ENCODE measurements around the gene AMDHD1.
A peak's percentile ranks its signal among the peaks of the same experiment; 100 is the strongest.

AMDHD1 gene

GRCh38 chr12:95942524-95943329 lies 404 bp upstream of the AMDHD1 start, which contains the start of gene CCDC38 (continued):
- TF ChIP-seq ZBTB44 (tag by site-specific recombination; IDR thresholded peaks at IDR 0.05): no peak
- no peak; the same call in 1 of the 2 replicates for TF ChIP-seq EGR2 (tag by site-specific recombination; IDR thresholded peaks at IDR 0.05; ENCODE audit: low read depth)
- no peak for TF ChIP-seq ZNF391 (tag by site-specific recombination; IDR thresholded peaks at IDR 0.05; ENCODE audit: borderline replicate concordance, low read depth)
- TF ChIP-seq ELK4 (IDR thresholded peaks at IDR 0.05; ENCODE audit: borderline replicate concordance, low read depth, low read length): no peak
- 0 out of 2 replicates have a peak, but pooled peaks have one; percentile 27 for TF ChIP-seq ZBTB21 (tag by site-specific recombination; IDR thresholded peaks at IDR 0.05)
- no peak for TF ChIP-seq HOXA7 (CRISPR knock-in tag; IDR thresholded peaks at IDR 0.05; ENCODE audit: borderline replicate concordance)
- peak; percentile 33; the same call in 1 of the 2 replicates for TF ChIP-seq ZNF518A (tag by site-specific recombination; conservative IDR thresholded peaks at IDR 0.05; ENCODE audit: low read depth)
- no peak for TF ChIP-seq ZNF747 (tag by site-specific recombination; IDR thresholded peaks at IDR 0.05)
- TF ChIP-seq ZNF311 (tag by site-specific recombination; IDR thresholded peaks at IDR 0.05; ENCODE audit: borderline replicate concordance): no peak
- TF ChIP-seq ZNF664 (tag by site-specific recombination; IDR thresholded peaks at IDR 0.05): no peak
- TF ChIP-seq ZNF404 (tag by site-specific recombination; IDR thresholded peaks at IDR 0.05): no peak
- TF ChIP-seq YY1 (tag by site-specific recombination; IDR thresholded peaks at IDR 0.05): no peak
- TF ChIP-seq ZNF777 (tag by site-specific recombination; IDR thresholded peaks at IDR 0.05; ENCODE audit: borderline replicate concordance): no peak
- TF ChIP-seq ZNF639 (tag by site-specific recombination; IDR thresholded peaks at IDR 0.05): no peak; the same call in 1 of the 2 replicates
- TF ChIP-seq KLF17 (tag by site-specific recombination; IDR thresholded peaks at IDR 0.05): peak; percentile 22; the same call in 1 of the 2 replicates
- peak; percentile 97 for TF ChIP-seq ZBTB48 (tag by site-specific recombination; IDR thresholded peaks at IDR 0.05)
- TF ChIP-seq ZNF146 (tag by site-specific recombination; IDR thresholded peaks at IDR 0.05): no peak
- TF ChIP-seq INSM2 (tag by site-specific recombination; IDR thresholded peaks at IDR 0.05): no peak
- no peak for TF ChIP-seq ZNF677 (tag by site-specific recombination; IDR thresholded peaks at IDR 0.05)
- no peak for TF ChIP-seq ZNF660 (tag by site-specific recombination; IDR thresholded peaks at IDR 0.05)
- no peak for TF ChIP-seq ZNF24 (tag by site-specific recombination; IDR thresholded peaks at IDR 0.05)
- TF ChIP-seq ZNF292 (tag by site-specific recombination; IDR thresholded peaks at IDR 0.05; ENCODE audit: borderline replicate concordance, low read depth): no peak
- no peak for TF ChIP-seq BCL11A (tag by site-specific recombination; IDR thresholded peaks at IDR 0.05; ENCODE audit: low read depth)
- TF ChIP-seq GLIS1 (tag by site-specific recombination; IDR thresholded peaks at IDR 0.05): peak; percentile 97
- no peak for TF ChIP-seq ZNF544 (tag by site-specific recombination; IDR thresholded peaks at IDR 0.05)
- peak; percentile 52 for TF ChIP-seq SP3 (tag by site-specific recombination; IDR thresholded peaks at IDR 0.05)
- TF ChIP-seq ZNF561 (tag by site-specific recombination; IDR thresholded peaks at IDR 0.05; ENCODE audit: borderline replicate concordance): peak; percentile 93

All from HEK293 (cell line).